ENCODE measurements around the gene RHOC.

GRCh38 chr1:112672842-112673241, 34.1 kb downstream of the RHOC start:
- TF ChIP-seq CTCF (conservative IDR thresholded peaks at IDR 0.05) (no peak), ZFX (IDR thresholded peaks at IDR 0.05) (no peak)
